H1 (cell line): Measurements from ENCODE around the gene ERP29. TPM values are rescaled to one million over a fixed set of nuclear protein-coding genes. Genes with fewer than 3 reads are reported as not detected.

ENCODE experiments used
- RBBP5 ChIP-seq: IDR thresholded peaks from 2 replicates; pipeline ENCODE4 v1.7.1; 2012; ENCODE audit warnings: low read depth, mild to moderate bottlenecking, inconsistent platforms, low read length, moderate library complexity, borderline replicate concordance
- polyA plus RNA-seq, 7 experiments: library from polyadenylated mRNA; depleted of rRNA in 3 of 7; stranded (reverse) in 5 of 7; unstranded in 2 of 7; fragments of >200 nt in 5 of 7; fragments of 200-250 nt in 2 of 7; gene quantifications; 1 replicate in 5 of 7; 2 replicates in 1 of 7; 4 replicates in 1 of 7; pipeline versions ENCODE4 v1.2.1 to v1.2.3, GENCODE V29; 2011 to 2013; ENCODE audit warnings: missing spikeins in 2 of 7, mixed read lengths in 2 of 7
- total RNA-seq: library from RNA; stranded (reverse); fragmentation: NEBNext Ultra II Directional; extraction: Animal tissue kit (Norgen Biotek cat#: 25700); gene quantifications from 2 replicates; pipeline ENCODE4 v1.2.1, GENCODE V29; 2021

The ERP29 gene
- total and polyA plus RNA-seq, 2 of the 8 experiments (the other 6 are each of a cell fraction or from before 2014, with no cell fraction given): 88.7 to 171 TPM

DNA sequence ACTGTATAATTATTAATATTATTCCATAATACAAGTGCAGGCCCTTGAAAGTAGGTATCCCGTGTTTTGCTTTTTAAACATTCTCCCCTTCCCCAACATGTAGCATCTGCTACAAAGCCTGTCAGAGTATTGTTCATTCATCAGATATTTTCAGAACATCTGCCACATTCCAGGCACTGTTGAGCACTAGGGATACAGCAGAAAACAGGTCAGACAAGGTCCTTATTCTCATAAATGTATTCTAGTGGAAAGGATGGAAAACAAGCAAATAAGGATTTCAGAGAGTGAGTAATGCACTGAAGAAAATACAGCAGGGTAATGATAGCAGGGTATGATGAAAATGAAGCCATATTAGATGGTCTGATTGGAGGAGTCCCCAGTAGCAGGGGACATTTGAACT is 3.8 kb downstream of the ERP29 start (continued):
- TF ChIP-seq RBBP5: no peak
